Hepatic stellate cell (primary cell): Measurements from ENCODE around the gene BAIAP2.
A peak's percentile ranks its signal among the peaks of the same experiment; 100 is the strongest.
"Not testable (repeated sequence)": the region's sequence is repeated elsewhere in the genome, so short reads cannot be mapped to it uniquely, and the experiment has no call there.

Experiments used
- DNase-seq: peaks from one replicate; pipeline ENCODE4 v3.0.0; 2011; ENCODE audit warnings: low spot score

Gene BAIAP2

GRCh38 chr17:81140695-81141094 is 105.7 kb downstream of the BAIAP2 start:
- DNase-seq, result no peak

GRCh38 chr17:81142301-81143199 is 107.6 kb downstream of the BAIAP2 start:
- peak; percentile 91 for DNase-seq

GRCh38 chr17:81143200-81143527 is 108.2 kb downstream of the BAIAP2 start:
- no peak for DNase-seq

- DNase-seq, result no peak
Observed at GRCh38 chr17:81143717-81144422, 108.9 kb downstream of the BAIAP2 start.

- no peak for DNase-seq
Observed at GRCh38 chr17:81144423-81144781, 109.5 kb downstream of the BAIAP2 start.

- DNase-seq, result not testable (repeated sequence)
Observed at GRCh38 chr17:81146208-81146607, 111.3 kb downstream of the BAIAP2 start.

- DNase-seq, result no peak
Observed at GRCh38 chr17:81147701-81148100, 112.8 kb downstream of the BAIAP2 start.

- DNase-seq, result no peak
Observed at GRCh38 chr17:81148571-81148970, 113.6 kb downstream of the BAIAP2 start.

- no peak for DNase-seq
Observed at GRCh38 chr17:81148986-81149533, 114.1 kb downstream of the BAIAP2 start.

GRCh38 chr17:81150377-81151077 is 115.6 kb downstream of the BAIAP2 start:
- DNase-seq, result no peak

GRCh38 chr17:81151278-81151677 is 116.3 kb downstream of the BAIAP2 start:
- no peak for DNase-seq

- no peak for DNase-seq
Observed at GRCh38 chr17:81152288-81152828, 117.4 kb downstream of the BAIAP2 start.

- no peak for DNase-seq
Observed at GRCh38 chr17:81153340-81153803, 118.4 kb downstream of the BAIAP2 start.

GRCh38 chr17:81154016-81154415 is 119.1 kb downstream of the BAIAP2 start:
- not testable (repeated sequence) for DNase-seq

- no peak for DNase-seq
Observed at GRCh38 chr17:81154961-81155360, 120.0 kb downstream of the BAIAP2 start.

- DNase-seq, result no peak
Observed at GRCh38 chr17:81156866-81157805, 122.2 kb downstream of the BAIAP2 start.

- no peak for DNase-seq
Observed at GRCh38 chr17:81157848-81158687, 123.1 kb downstream of the BAIAP2 start.

GRCh38 chr17:81158688-81159590 is 124.0 kb downstream of the BAIAP2 start:
- no peak for DNase-seq
